Upper lobe of right lung (tissue), 1 donor: ENCODE measurements around the gene ATP8A1. TPM values are rescaled to one million over a fixed set of nuclear protein-coding genes. Genes with fewer than 3 reads are reported as not detected.
"Not testable (repeated sequence)": the region's sequence is repeated elsewhere in the genome, so short reads cannot be mapped to it uniquely, and the experiment has no call there.

Experiments
- ATAC-seq: fragments of 200-7000 bp; cut with Tn5 transposase; one replicate; pipeline ENCODE4 v1.9.1; 2020; ENCODE audit warnings: mild to moderate bottlenecking, moderate library complexity
- DNase-seq: peaks from one replicate; pipeline ENCODE4 v3.0.0-alpha.2; 2020
- H3K27ac ChIP-seq: fragments of 200-600 bp; one replicate; pipeline ENCODE4 v1.8.0; 2022
- H3K27me3 ChIP-seq: fragments of 200-600 bp; one replicate; pipeline ENCODE4 v1.8.0; 2022; ENCODE audit warnings: mild to moderate bottlenecking
- H3K36me3 ChIP-seq: fragments of 200-600 bp; one replicate; pipeline ENCODE4 v1.8.0; 2022
- H3K4me1 ChIP-seq: fragments of 200-600 bp; one replicate; pipeline ENCODE4 v1.8.0; 2022
- H3K4me3 ChIP-seq: fragments of 200-600 bp; one replicate; pipeline ENCODE4 v1.8.0; 2022; ENCODE audit warnings: mild to moderate bottlenecking
- H3K9me3 ChIP-seq: fragments of 200-600 bp; one replicate; pipeline ENCODE4 v1.8.0; 2022
- intact Hi-C: fragments of 100-400 bp; cut with DNase I; formaldehyde crosslinking; loops from one replicate; pipeline ENCODE4 v1.11.0; 2022
- long read RNA-seq: library from polyadenylated mRNA; unstranded; transcript quantifications from one replicate; pipeline ENCODE4 v2.0.0, GENCODE V29; 2021
- total RNA-seq: library from RNA; stranded (reverse); fragmentation: NEBNext Ultra II Directional; extraction: Animal tissue kit (Norgen Biotek cat#: 25700); gene quantifications from one replicate; pipeline ENCODE4 v1.2.1, GENCODE V29; 2021
- TF ChIP-seq, protein P1 (sequence below): fragments of 200-600 bp; IDR thresholded peaks from one replicate; pipeline ENCODE4 v1.8.0; 2022; ENCODE audit warnings: antibody characterized with exemption
- donor health status: DM: no; HTN: yes; CAD: no; lungs with severe emphysema.

ATP8A1 gene
- total RNA-seq: 79.3 TPM
- long read RNA-seq, full-length matches to known transcripts: 12 of 40 reads
- long read RNA-seq, partial matches to known transcripts: 11 of 40 reads
- long read RNA-seq, other reads (novel, unspliced or antisense): 17 of 40 reads

GRCh38 chr4:42656944-42657792 is at the start of gene ATP8A1:
TSS of gene ATP8A1 (minus strand) at chr4:42657105. CDS start at chr4:42656873, 232 bp downstream.
- intact Hi-C loops: no loop called here
- peak; percentile 98 for ATAC-seq
- H3K27ac ChIP-seq: peak within 1 kb of the TSS; percentile 94
- TF ChIP-seq, protein P1, sequence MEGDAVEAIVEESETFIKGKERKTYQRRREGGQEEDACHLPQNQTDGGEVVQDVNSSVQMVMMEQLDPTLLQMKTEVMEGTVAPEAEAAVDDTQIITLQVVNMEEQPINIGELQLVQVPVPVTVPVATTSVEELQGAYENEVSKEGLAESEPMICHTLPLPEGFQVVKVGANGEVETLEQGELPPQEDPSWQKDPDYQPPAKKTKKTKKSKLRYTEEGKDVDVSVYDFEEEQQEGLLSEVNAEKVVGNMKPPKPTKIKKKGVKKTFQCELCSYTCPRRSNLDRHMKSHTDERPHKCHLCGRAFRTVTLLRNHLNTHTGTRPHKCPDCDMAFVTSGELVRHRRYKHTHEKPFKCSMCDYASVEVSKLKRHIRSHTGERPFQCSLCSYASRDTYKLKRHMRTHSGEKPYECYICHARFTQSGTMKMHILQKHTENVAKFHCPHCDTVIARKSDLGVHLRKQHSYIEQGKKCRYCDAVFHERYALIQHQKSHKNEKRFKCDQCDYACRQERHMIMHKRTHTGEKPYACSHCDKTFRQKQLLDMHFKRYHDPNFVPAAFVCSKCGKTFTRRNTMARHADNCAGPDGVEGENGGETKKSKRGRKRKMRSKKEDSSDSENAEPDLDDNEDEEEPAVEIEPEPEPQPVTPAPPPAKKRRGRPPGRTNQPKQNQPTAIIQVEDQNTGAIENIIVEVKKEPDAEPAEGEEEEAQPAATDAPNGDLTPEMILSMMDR: no peak
- peaks cover 27% of the 10 kb centered on the region for H3K4me1 ChIP-seq
- H3K4me3 ChIP-seq: peak within 1 kb of the TSS; percentile 91
- no peaks in the 10 kb centered on the region for H3K9me3 ChIP-seq
- no peaks in the 10 kb centered on the region for H3K36me3 ChIP-seq
- H3K27me3 ChIP-seq: no peaks in the 10 kb centered on the region
- peak; percentile 98 for DNase-seq

DNA sequence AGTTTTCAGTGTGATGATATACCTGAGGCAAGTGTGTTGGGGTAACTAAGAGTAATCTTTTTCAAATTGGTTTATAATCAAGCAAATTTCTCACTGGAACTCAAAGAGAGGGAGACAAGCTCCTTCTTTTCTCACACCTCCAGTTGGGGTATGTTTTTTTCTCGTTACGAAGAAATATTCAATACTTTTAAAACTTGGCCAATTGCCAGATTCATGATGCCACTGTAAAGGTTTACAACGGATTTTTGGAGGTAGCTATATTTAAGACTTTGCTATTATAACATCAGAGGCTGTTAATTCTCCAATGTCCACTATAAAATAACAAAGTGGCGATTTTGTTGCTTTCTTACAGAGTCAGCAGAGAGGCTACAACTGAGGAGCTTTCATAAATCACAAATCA is 49.2 kb upstream of the ATP8A1 start:
- TF ChIP-seq, protein P1: no peak

DNA sequence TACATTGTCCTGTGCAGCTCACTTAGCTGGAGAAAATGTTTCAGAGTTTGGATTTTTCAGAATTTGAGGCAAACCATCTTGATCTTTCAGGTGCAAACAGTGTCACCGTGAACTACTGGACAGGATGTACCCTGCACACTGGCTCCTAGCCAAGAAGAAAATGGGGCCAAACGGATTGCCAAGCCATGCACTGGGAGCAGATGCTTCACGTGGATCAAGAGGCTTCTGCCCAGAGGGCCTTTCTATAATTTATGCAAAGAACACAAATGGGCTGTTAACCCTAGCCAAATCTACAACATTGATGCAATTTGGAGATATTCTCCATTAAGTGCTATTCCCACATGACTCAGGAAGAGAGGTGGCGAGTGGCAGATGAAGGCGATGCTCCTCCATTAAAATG is 46.9 kb upstream of the ATP8A1 start:
- Histone ChIP-seq H3K27me3 (no peaks in the 10 kb centered on the region), H3K4me1 (no peaks in the 10 kb centered on the region), H3K4me3 (no peak overlapping the region), H3K27ac (no peak overlapping the region), H3K36me3 (no peaks in the 10 kb centered on the region), H3K9me3 (no peaks in the 10 kb centered on the region)
- TF ChIP-seq, protein P1: no peak
- ATAC-seq (no peak), DNase-seq (no peak)
- intact Hi-C loops: no loop called here

More for the DNA sequence above, 49.2 kb upstream of the ATP8A1 start:
- no peak for ATAC-seq
- Histone ChIP-seq H3K4me3 (no peak overlapping the region), H3K27me3 (no peaks in the 10 kb centered on the region), H3K9me3 (no peaks in the 10 kb centered on the region), H3K36me3 (no peaks in the 10 kb centered on the region), H3K27ac (no peak overlapping the region), H3K4me1 (no peaks in the 10 kb centered on the region)
- intact Hi-C loops: no loop called here
- DNase-seq: no peak

DNA sequence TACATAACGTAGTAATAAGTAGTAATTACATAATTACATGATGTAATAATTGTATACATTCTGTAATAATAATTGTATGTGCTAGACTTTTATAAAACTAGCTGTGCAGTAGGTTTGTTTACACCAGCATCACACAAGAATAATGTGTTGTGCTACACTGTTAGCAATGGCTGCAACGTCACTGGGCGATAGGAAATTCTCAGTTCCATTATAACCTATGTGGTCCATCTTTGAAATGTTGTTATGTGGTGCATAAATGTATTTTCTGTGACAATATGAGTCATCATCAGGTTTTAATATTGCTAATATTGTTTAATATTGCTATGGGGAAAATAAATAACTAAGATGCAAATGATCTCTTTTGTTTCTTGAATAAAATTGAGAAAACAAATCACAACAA is 46.0 kb upstream of the ATP8A1 start:
- no peak for ATAC-seq
- DNase-seq: no peak
- H3K36me3 ChIP-seq: no peaks in the 10 kb centered on the region
- H3K4me1 ChIP-seq: no peaks in the 10 kb centered on the region
- H3K27ac ChIP-seq: no peak overlapping the region
- intact Hi-C loops: no loop called here
- H3K9me3 ChIP-seq: no peaks in the 10 kb centered on the region
- TF ChIP-seq, protein P1: no peak
- no peak overlapping the region for H3K4me3 ChIP-seq
- H3K27me3 ChIP-seq: no peaks in the 10 kb centered on the region

DNA sequence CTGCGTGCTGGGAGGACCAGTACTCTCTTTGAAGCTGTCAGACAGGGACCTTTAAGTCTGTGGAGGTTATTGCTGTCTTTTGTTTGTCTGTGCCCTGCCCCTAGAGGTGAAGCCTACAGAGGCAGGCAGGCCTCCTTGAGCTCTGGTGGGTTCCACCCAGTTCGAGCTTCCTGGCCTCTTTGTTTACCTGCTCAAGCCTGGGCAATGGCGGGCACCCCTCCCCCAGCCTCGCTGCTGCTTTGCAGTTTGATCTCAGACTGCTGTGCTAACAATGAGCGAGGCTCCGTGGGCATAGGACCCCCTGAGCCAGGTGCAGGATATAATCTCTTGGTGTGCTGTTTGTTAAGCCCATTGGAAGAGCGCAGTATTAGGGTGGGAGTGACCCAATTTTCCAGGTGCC is 44.9 kb upstream of the ATP8A1 start:
- H3K27me3 ChIP-seq, intact Hi-C loops, ATAC-seq, H3K27ac ChIP-seq, H3K9me3 ChIP-seq, DNase-seq, H3K4me1 ChIP-seq, H3K4me3 ChIP-seq, H3K36me3 ChIP-seq: not testable (repeated sequence)

DNA sequence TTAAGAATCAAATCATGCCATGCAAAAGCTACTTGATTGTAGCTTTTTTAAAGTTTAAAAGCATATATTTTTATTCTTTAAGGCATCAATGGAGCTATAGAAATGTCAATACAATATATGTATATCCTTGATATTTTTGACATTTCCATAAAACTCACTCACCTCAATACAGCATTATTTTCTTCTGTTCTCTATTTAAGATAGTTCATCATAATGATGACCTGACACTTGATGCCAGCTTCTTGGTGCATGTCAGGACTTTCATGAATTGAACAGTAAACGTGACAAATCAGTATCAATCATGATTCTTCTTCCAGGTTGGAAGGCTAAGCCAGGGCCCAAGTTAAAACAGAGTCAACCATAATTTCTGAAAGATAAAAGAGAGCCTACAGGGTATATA is 33.6 kb upstream of the ATP8A1 start:
- Histone ChIP-seq H3K27me3 (no peaks in the 10 kb centered on the region), H3K4me1 (no peaks in the 10 kb centered on the region), H3K9me3 (no peaks in the 10 kb centered on the region), H3K27ac (no peak overlapping the region), H3K4me3 (no peak overlapping the region), H3K36me3 (no peaks in the 10 kb centered on the region)
- DNase-seq (no peak), ATAC-seq (no peak)
- intact Hi-C loops: no loop called here
- TF ChIP-seq, protein P1: no peak
